DMS153 treated with DMSO at 0.1 percent for 48 hours (cell line): ENCODE measurements around the gene WDFY4.

Source experiments
- DNase-seq: peaks from one replicate; lab custom pipeline; 2025; ENCODE audit not compliant: unreplicated experiment; lab: John Stamatoyannopoulos, UW

WDFY4 gene

DNA sequence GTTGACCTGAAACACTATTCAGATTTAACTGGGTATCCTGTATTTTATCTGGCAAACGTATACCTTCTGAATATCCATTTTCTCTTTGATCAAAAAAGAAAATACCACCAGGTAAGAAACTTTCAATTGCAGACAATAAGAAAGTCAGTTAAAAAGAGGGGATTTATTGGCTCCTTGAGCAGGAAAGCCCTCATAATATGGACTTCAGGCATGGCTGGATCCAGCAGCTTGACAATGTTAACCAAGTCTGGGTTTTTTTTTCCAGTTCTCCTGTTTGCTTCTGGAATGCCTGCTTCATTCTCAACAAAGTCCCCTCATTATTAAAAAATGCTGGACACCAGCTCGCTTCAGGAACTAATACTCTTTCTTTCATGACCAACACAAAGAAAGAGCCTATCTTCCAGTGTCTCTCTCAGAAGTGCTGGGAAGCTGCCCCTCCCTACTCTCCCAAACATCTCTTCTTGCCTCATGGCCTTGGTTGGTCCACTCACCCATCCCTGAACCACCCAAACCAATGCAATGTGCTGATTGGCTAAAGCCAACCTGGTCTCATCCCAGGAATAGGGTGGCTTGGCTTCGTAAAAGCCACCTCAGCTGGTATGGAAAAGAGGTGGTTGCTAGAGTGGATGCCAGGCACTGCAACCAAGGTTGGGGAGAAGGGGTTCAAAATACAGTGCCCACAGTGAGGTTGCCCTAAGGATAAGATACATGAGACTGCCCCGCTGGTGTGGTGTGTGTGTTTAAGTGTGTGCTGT is 30.6 kb upstream of the WDFY4 start:
- DNase-seq: no peak

DNA sequence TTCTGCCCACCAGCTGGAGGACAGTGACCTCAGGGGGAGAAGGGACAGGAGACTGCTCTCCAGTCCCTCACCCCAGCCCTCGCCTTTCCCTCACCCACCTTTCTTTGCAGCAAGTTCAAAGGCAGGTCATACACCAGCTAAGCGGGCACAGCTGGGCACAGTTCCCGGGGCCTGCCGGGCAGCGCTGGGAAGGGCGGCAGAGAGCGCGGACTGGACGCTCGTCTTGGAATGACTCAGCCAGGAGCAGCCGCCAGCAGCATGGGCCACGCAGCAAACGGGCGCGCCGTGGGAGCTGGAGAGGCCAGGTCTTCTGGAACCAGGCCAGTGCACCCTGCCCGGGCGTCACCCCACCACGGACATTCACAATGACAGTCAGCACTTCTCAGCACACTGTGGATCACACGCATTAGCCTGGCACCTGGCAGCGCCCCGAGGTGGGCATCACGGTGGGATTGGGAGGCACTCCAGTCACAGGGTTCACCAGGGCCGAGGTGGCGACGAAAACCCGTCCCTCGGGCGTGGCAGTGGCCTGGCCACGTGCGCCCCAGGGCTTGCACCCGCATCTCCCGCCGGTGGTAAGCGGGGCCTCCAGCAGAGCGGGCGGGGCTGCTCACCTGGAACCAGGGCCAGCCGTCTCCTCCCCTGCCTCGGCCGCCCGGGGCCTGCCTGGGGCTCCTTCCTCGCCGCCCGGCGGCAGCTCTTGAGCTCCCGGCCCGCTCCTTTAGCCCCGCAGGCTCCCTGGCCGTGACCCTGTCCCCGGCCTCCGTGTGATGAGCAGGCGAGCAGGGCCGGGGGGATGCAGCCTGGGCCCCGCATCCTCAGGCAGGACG is 29.0 kb upstream of the WDFY4 start:
- no peak for DNase-seq

DNA sequence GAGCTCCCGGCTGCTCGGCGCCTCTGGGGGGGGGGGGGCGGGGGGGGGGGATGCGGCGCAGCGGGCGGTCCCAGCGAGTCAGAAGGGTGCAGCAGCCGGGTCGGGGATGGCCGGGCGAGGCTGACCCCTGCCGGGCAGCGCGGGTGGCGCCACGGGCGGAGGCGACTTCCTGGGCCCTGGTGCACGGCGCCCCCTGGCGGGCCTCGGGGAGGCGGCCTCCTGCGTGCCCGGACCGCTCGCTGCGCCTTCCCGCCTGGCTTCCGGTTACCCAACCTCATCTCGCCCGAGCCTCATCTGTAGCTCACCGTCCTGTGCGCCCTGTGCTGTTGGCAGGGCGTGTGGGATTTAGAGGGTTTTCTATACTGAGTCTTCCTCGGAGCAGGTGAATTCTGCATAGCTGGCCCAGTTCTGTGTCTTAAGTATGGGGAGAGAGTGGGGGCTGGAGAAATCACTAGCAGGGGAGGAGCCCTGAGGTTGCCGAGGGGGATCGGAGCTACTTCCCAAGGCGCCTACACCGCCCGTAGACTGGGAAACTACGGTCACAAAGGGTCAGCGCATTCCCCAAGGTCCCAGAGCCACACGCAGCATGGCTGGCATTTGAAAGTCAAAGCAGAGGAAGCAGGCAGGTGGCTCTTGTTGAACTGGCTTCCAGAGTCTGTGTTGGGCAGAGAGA is 28.3 kb upstream of the WDFY4 start:
- peak; percentile 89 for DNase-seq

DNA sequence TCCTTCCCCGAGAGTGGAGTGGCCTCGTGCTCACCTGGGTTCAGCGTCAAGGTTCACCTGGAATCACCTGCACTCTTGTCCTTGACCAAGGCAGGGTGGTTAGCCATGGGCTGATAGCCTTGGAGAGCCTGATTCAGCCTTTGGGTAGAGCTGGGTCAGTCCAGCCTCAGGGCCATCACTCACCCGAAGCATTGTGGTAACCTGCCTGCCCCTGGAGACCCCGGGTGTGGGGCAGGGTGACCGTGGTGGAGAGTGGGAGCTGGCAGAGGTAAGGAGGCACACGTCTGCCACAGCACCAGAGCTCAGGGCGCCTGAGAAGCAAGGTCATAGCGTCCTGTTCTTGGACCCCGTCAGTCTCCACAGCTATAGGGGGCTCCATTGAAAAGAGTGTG is 27.8 kb upstream of the WDFY4 start:
- no peak for DNase-seq

DNA sequence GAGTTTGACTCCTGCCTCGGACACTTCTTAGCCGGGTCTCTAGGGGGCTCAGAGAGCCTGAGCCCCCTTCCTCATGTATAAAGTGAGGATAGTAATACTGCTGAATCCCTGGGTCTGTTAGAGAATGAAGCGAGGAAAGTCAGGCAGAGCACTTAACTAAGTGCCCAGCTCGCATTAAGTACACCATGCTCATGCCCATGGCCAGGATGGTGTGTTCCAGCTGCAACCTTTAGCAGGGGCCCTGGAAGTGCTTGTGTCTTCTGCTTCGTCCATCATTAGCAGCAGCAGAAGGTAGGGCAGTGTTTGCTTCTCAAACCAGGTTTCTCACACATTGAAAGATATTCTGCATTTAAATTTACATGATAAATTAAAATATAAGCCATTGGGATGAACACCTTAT is 27.3 kb upstream of the WDFY4 start:
- DNase-seq: no peak

DNA sequence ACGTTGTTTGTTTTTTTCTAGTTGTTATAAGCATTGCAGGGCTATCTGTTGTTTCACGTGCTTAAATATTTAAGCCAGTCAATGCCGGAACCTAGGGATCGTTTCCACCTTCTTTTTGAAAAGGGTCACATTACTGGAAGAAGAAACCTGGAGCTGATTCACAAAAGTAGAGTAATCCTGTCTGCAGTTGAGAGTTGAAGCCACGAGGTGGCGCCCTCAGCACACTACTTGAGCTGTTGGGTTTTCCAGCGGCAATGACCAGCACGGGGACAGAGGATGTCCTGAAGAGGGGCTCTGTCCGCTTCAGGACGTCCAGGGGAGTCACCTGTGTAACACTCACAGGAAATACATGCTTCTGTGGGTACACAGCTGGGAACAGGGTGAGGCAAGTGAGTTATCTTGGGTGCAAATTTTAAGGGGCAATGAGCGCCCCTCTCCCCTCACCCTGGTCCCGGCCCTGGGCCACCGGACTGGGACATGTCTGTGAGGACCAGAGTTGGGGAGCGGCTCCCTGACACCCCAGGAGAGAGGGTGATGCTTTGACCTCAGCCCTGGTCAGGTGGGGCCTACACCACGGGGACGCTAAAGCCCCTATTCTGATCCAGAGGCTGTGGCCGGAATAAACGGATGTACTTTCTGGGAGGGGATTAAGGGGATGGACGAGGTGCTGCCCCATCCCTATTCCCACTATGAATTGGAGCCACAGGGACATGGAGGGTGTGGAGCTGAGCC is 26.3 kb upstream of the WDFY4 start:
- peak; percentile 46 for DNase-seq

DNA sequence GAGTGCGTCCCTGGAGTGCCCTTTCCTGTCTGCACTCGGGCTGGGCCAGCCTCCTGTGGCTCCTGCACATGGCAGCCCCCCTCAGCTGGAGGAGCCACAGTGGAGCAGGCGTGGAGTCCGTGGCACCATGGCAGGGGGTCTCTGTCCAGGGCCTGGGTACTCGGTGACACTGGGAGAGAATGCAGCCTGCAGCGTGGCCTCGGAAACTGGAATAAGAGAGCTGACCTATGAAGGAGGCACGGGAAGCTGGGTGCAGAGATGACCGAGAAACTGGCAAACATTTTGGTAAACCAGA is 25.8 kb upstream of the WDFY4 start:
- DNase-seq: no peak

DNA sequence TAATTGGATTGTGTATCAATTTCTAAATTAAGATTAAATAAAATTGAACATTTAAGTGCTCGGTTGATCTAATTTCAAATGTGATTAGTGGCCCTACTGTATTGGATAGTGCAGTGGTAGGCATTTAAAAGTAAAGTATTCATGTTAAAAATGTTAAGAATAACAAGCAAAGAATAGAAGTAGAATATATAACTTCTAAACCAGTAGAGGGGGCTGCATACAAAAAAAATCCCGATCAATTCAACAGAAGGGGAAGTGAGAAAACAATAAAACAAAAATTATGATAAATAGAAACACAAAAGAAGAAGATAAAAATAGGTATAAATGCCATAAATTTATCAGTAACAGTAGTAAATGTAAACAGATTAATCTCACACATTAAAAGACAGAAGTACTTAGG is 24.9 kb upstream of the WDFY4 start:
- DNase-seq: no peak

DNA sequence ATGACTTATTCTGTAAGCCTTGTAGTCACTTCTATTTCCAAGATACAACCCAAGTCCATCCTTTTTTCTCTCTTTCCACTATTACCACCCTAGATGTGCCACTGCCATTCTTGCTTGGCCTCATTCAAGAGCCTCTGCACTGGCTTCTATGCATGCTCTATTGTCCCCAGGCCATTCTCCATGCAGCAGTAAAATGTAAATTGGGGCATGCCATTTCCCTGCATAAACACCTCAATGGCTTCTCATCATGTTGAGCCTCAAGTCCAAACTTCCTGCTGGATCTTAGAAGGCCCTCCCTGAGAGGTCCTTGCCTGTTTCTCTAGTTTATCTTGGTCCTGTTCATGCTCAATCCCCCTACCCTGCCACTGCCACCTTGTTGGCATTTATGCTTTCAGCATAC is 23.2 kb upstream of the WDFY4 start:
- DNase-seq: no peak

DNA sequence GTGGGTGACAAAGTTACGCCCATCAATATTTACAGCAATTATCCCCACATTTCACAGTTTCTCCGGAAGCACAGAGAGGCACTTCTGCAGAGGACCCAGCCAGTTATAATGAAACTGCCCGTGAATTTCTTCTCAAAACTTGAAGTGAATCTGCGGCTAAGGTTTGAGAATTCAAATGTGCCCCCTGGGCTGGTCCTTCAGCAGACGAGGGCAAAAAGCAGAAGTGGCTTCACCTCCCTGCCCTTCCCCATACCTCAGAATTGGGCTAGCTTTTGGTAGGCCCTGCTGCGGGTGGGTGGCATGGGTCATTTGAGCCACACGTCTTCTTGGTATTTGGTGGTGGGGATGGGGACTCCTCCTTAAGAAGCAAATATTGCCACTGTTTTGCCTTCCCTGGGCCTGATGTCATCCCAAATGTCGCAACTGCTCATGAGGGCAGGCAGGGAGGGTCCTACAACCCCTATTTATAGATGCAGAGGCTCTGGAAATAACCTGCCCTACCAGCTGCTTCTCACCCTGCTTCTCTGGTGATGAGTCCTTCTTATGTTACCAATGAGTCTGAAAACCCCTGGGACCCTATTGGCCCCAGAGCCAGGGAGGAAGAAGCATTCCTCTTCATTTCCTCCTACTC is 16.6 kb upstream of the WDFY4 start:
- DNase-seq: no peak

DNA sequence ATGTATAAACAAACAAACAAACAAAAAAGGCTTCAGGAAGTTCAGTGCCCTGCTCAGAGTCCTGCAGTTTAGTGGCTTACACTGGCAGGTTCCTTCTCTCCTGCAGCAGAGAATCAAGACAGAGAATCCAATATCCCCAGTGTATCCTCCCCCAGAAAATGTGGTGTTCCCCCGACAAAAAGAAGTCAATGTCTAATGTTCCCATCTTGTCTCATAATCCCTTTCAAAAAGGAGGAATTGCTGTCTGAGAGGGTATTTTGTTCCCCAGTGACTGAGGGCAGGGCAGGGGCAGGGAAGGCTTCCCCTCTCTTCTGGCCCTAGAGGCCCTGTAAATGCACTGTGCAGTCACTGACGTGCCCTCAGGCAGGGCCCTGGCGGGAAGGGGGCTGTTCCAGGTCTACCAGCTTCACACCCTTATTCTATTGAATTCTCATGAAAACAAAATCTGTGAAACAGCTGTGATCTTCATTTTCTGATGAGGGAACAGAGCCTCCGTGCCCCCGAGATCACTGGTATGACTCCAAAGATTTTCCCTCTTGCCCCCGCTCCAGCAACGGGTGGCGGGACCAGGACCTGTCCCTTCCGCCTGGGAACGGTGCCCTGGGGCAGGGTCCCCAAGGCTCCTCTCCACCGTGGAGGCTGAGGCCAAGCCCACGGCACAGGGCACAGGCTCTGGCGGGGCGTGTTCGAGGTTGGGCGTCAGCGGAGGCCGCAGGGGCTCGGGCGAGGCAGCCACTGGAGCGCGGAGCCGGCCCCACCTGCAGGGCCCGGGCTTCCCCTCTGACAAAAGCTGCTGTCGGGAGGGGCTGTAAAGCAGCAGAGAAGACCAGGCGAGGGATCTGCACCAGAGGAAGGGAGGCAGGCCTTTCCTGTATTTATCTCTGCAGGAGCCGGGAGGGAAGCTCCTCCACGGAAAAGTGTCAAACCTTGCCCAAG is 13.4 kb upstream of the WDFY4 start:
- DNase-seq: no peak

DNA sequence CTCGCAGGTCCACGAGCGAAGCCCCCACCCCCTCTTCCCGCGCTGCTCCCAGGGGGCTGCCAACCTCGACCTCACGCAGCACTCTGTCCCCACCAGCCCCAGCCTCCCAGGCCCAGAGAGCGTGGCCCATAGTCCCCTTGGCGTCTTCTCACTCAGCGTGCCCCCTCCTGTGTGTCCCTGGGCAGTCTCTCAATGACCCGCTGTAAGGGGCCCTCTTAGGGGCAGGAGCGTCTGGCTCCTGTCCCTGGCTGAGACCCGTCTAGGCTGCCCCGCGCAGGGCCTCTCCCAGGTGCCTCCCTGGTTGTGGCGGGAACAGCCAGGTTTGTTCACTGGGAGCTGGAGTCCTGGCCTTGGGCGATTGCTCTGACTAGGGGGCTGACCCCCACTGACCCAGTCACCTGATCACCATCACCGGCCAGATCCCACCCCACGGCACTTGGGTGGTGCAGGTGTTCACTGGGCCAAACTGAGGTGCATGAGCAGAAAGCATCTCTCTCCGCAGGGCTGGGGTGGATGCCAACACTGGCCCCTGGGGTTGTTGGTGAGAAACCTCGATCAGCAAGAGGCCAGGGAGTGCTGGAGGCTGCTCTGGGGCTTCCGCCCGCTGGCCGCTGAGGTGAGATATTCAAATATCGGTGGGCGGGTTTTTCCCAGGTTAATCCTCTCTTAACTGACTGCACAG is 12.6 kb upstream of the WDFY4 start:
- no peak for DNase-seq

DNA sequence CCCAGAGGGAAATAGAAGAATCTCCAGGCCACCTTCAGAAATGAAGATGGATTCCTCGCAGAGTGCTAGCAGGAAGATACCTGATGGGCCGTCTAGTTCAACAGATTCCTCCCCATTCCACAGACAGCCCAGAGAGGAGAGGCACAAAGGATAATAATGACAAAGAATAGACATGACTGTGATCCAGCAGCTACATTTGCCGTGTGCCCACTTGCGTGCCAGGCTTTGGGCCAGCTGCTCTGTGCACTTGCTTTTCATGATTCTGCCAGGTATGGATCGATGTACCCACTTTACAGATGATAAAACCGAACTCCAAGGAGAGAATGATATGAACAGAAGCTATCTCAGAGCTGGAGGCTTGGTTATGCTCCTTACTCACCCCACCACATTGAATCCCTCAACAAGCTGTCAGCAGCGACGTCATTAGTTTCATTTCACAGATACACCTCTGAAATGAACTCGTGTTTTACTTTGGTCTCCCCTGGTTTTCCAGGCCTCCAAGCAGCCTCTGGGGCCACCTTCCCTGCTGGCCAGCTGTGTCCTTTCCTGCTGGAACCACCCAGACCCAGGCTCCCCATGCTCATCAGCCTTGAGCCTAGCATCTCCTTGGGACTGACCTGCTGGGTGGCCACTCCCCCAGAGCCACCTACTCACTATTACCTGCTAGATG is 11.9 kb upstream of the WDFY4 start:
- DNase-seq: no peak

DNA sequence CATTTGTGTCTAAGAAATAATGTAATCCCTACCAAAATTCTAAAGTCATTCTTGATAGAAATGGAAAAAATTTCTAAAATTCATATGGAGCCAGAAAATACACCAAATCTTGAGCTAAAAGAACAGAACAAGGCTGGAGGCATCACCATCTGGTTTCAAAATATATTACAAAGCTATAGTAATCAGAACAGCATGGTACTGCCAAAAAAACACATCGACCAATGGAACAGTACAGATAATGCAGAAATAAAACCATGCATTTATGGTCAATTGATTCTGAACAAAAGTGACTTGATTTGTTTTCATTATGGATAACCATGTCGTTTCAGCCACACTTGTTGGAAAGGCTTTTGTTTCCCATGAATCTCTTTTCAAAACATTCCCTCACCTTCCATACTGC is 7.0 kb upstream of the WDFY4 start:
- DNase-seq: no peak

DNA sequence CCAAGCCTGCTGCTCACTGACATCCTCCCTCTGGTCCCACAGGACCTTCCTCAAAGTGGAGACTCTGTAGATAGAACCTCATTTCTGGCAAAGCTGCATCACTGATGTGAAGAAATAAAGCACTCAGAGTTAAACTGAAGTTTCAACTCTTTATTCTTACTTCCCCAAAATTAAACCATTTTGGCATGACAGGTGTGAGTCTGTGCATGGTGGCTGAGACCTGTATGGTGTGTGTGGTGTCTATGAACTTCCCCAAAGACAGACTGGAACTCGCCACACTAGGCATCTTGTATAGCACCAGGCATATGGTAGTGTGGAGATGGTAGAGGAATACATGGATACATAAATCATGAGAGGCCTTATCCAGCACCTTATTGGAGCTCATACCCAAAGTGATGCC is 6.6 kb upstream of the WDFY4 start:
- no peak for DNase-seq

DNA sequence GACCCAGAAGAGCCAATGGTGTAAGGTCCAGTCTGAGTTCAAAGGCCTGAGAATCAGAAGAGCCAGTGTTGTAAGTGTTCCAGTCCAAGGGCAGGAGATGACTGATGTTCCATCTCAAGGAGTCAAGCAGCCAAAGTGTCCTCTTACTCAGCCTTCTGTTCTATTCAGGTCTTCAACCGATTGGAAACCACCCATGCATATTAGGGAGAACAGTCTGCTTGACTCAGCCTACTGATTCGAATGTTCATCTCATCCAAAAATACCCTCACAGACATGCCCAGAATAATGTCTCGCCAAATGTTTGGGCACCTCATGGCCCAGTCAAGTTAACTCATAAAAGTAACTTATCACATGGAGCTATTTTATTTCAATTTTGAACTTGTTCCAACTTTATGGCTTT is 2.9 kb upstream of the WDFY4 start:
- no peak for DNase-seq

DNA sequence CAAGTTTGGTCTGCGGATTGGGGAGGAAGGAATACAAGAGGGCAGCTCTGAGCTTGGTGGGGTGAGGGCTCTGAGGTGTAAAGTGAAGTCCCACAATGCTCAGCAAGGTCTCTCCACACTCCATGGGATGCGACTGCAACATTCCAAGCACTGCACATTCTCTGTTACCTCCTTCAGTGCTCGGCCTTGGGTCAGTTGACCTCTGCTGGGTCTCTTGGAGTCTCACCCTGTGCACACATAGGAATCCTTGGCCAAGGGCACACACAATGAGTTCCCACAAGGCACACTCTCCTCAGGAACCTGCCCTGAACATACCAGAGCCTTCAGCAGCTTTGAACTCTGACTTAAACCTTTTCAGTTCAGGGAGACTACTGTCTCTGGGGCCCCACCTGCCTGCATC is 2.4 kb upstream of the WDFY4 start:
- DNase-seq: no peak

DNA sequence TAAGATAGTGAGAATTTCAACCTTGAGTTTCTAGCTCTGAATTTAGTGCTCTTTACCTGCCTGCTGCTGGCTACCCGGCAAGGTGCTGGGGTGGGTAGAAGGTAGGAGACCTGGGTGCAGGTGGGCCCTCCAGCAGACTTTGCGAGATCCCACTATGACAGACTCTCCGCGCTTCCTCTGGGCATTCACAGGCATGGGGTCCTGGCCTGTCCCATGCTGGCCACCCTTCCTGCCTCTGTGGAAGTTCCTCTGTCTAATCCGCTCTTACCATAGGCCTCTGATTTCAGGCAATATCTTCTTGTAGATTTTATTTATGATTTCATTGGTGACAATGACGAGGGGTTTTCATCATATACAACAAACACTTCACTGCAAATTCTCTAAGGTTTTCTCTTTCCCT is 1.2 kb upstream of the WDFY4 start:
- no peak for DNase-seq

DNA sequence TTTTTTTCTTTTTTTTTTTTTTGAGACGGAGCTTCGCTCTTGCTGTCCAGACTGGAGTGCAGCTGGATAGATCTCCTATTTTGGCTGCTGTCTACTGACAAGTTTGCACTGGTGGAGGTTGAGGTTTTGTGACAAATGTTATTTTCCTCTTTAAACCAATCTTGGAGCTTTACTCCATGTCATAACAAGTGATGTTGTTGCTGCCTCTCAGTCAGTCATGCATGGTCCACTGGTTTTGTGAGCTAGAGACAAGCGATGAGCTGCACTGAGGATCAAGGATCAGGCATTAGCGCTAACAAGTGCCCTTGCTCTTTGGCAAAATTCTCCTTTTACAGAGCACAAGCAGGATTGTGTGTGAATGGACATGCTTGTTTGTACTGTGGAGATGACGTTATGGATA is 805 bp upstream of the WDFY4 start:
- no peak for DNase-seq
